Spinal cord (tissue), 10 donors: ENCODE results near the gene ANKS1B. TPM values are rescaled to one million over a fixed set of nuclear protein-coding genes. Genes with fewer than 3 reads are reported as not detected.

ENCODE experiments used
- DNase-seq, 6 donors: peaks; one replicate each; pipeline versions ENCODE4 v3.0.0 to v3.0.0-alpha.2; 2013 to 2015; ENCODE audit warnings: low spot score in 6 of 6, low read depth in 4 of 6
- H3K27ac ChIP-seq: one replicate; pipeline ENCODE4 v1.5.1; 2013; ENCODE audit warnings: low read depth, low read length, control low read depth
- H3K27me3 ChIP-seq: one replicate; pipeline ENCODE4 v1.6.1; 2013; ENCODE audit warnings: low read length; ENCODE audit not compliant: control insufficient read depth, insufficient read depth
- H3K36me3 ChIP-seq: one replicate; pipeline ENCODE4 v1.6.1; 2013; ENCODE audit warnings: low read length; ENCODE audit not compliant: control insufficient read depth, insufficient read depth
- H3K4me1 ChIP-seq: one replicate; pipeline ENCODE4 v1.6.1; 2013; ENCODE audit warnings: low read length; ENCODE audit not compliant: control insufficient read depth, insufficient read depth
- H3K4me3 ChIP-seq: one replicate; pipeline ENCODE4 v1.5.1; 2013; ENCODE audit warnings: low read depth, low read length, control low read depth
- H3K9me3 ChIP-seq: one replicate; pipeline ENCODE4 v1.6.1; 2013; ENCODE audit warnings: low read length; ENCODE audit not compliant: control insufficient read depth, insufficient read depth
- WGBS: methylation state at CpG from one replicate; pipeline ENCODE4 v1.1.5; 2013; ENCODE audit warnings: missing lambda C conversion rate; ENCODE audit not compliant: insufficient coverage; 5-methylcytosine and 5-hydroxymethylcytosine counted together
- polyA plus RNA-seq, 2 donors: library from polyadenylated mRNA; unstranded; fragments of 120-200 nt; gene quantifications; one replicate each; pipeline ENCODE4 v1.2.1, GENCODE V29; 2013; ENCODE audit not compliant: insufficient read length in 2 of 2
- total RNA-seq, 2 donors: library from RNA; depleted of rRNA in 1 of 2; stranded (reverse); fragments of 120-200 nt in 1 of 2; fragments of >200 nt in 1 of 2; gene quantifications; one replicate each; pipeline versions ENCODE4 v1.2.3 to v1.2.4, GENCODE V29; 2013 to 2014
- donor health status: healthy.

ANKS1B gene
- total and polyA plus RNA-seq, 4 donors: 89.5 to 131 (median 108) TPM

GRCh38 chr12:99997806-99998205 is 13.1 kb upstream of the ANKS1B start:
- peak in 1 of 6 donors; percentile 49 for DNase-seq
- Histone ChIP-seq H3K27me3 (no peaks in the 10 kb centered on the region), H3K9me3 (no peaks in the 10 kb centered on the region), H3K27ac (no peak overlapping the region), H3K4me3 (no peak overlapping the region), H3K4me1 (no peaks in the 10 kb centered on the region), H3K36me3 (no peaks in the 10 kb centered on the region)
- no CpG with 5 or more reads among the region's 1 CpG for WGBS

GRCh38 chr12:99996095-99996494 is 11.4 kb upstream of the ANKS1B start:
- Histone ChIP-seq H3K4me3 (no peak overlapping the region), H3K36me3 (no peaks in the 10 kb centered on the region), H3K4me1 (no peaks in the 10 kb centered on the region), H3K9me3 (no peaks in the 10 kb centered on the region), H3K27ac (no peak overlapping the region), H3K27me3 (no peaks in the 10 kb centered on the region)
- DNase-seq: no peak
- 85% methylated on average over 5 of the region's 6 CpGs for WGBS

DNA sequence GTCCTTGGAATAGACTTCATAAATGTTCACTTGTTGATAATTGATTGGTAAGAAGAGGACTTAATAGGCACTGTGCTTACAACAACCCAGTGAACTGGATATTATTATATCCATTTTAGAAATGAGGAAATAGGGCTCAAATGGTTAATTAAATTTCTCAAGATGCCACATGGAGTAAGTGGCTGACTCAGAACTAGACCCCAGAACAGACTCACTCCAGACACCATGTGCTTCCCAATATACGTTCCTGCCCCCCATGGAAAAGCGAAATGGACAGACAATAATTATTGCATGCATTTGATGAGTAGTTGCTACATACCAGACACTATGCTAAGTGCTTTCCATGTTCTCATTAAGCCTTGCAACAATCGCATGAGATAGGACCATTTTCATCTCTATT is 895 bp upstream of the ANKS1B start:
- H3K27ac ChIP-seq: no peak overlapping the region
- H3K27me3 ChIP-seq: no peaks in the 10 kb centered on the region
- no CpG with 5 or more reads among the region's 3 CpGs for WGBS
- no peaks in the 10 kb centered on the region for H3K36me3 ChIP-seq
- peak overlapping the region; percentile 81 for H3K4me3 ChIP-seq
- no peaks in the 10 kb centered on the region for H3K9me3 ChIP-seq
- no peaks in the 10 kb centered on the region for H3K4me1 ChIP-seq
- DNase-seq: no peak

GRCh38 chr12:99985129-99985570 is 414 bp upstream of the ANKS1B start:
- WGBS: 0% methylated on average over 4 of the region's 10 CpGs
- peak overlapping the region; percentile 45 for H3K27ac ChIP-seq
- no peaks in the 10 kb centered on the region for H3K36me3 ChIP-seq
- H3K4me1 ChIP-seq: no peaks in the 10 kb centered on the region
- DNase-seq: peak in 1 of 6 donors; percentile 49
- H3K4me3 ChIP-seq: peak overlapping the region; percentile 81
- H3K9me3 ChIP-seq: no peaks in the 10 kb centered on the region
- no peaks in the 10 kb centered on the region for H3K27me3 ChIP-seq

GRCh38 chr12:99983456-99984258 is 1.1 kb downstream of the ANKS1B start:
- Histone ChIP-seq H3K27me3 (no peaks in the 10 kb centered on the region), H3K4me1 (no peaks in the 10 kb centered on the region), H3K36me3 (no peaks in the 10 kb centered on the region), H3K27ac (peak overlapping the region; percentile 57), H3K9me3 (no peaks in the 10 kb centered on the region), H3K4me3 (peak overlapping the region; percentile 67)
- 7% methylated on average over 15 of the region's 20 CpGs for WGBS
- peak in 2 of 6 donors; percentile 51 to 73 for DNase-seq

GRCh38 chr12:99981639-99982190 is 3.0 kb downstream of the ANKS1B start:
- no peaks in the 10 kb centered on the region for H3K9me3 ChIP-seq
- no peaks in the 10 kb centered on the region for H3K4me1 ChIP-seq
- no peaks in the 10 kb centered on the region for H3K36me3 ChIP-seq
- H3K4me3 ChIP-seq: no peak overlapping the region
- no peaks in the 10 kb centered on the region for H3K27me3 ChIP-seq
- H3K27ac ChIP-seq: no peak overlapping the region
- DNase-seq: no peak
- WGBS: 50% methylated on average over 1 of the region's 4 CpGs

DNA sequence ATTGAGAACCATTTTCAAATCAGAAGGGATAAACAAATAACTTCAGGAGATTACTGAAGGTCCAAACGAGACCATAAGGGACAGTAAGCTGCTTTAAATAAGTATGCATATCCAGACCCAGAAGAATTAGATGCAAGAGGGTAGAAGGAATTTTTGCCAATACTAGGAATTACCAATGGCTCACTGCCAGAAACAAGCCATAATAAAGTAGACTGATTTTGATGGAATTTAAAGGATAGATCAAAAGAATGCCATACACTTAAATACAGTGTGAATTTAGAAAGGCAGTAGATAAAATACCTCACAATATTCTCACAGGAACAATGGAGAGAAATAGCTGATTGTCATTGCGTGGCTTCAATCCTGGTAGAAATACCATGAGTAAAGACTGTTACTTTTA is 5.3 kb downstream of the ANKS1B start:
- Histone ChIP-seq H3K27ac (no peak overlapping the region), H3K27me3 (no peaks in the 10 kb centered on the region), H3K4me3 (no peak overlapping the region), H3K9me3 (no peaks in the 10 kb centered on the region), H3K36me3 (no peaks in the 10 kb centered on the region), H3K4me1 (no peaks in the 10 kb centered on the region)
- DNase-seq: peak in 1 of 6 donors; percentile 49
- WGBS: no CpG with 5 or more reads among the region's 2 CpGs

DNA sequence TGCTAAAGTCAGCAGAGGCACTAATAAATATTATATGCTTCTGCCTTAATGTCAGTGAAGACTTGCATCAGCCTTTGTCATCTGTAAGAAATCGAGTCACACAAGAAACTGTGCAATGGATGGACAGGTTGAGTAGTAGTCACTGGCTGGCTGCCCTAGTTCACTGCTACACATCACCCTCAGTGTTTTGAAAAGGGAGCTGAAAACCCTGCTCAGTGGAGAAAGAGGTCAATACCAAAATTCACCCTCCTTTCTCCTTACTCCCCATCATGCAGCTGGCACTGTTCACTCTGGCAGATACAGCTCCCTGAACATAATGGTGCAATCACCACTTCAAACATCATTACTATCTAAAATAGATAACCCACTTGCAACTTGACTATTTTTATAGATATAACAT is 6.6 kb downstream of the ANKS1B start:
- no peak for DNase-seq
- no CpG with 5 or more reads among the region's 1 CpG for WGBS
- peaks cover 1% of the 10 kb centered on the region for H3K9me3 ChIP-seq
- no peak overlapping the region for H3K27ac ChIP-seq
- H3K4me3 ChIP-seq: no peak overlapping the region
- no peaks in the 10 kb centered on the region for H3K36me3 ChIP-seq
- H3K27me3 ChIP-seq: no peaks in the 10 kb centered on the region
- H3K4me1 ChIP-seq: no peaks in the 10 kb centered on the region

- Histone ChIP-seq H3K4me3 (no peak overlapping the region), H3K36me3 (no peaks in the 10 kb centered on the region), H3K27me3 (no peaks in the 10 kb centered on the region), H3K9me3 (peaks cover 5% of the 10 kb centered on the region), H3K4me1 (no peaks in the 10 kb centered on the region), H3K27ac (no peak overlapping the region)
- no CpG with 5 or more reads among the region's 4 CpGs for WGBS
- DNase-seq: no peak
Observed at GRCh38 chr12:99977550-99977949, 7.2 kb downstream of the ANKS1B start.

GRCh38 chr12:99976762-99977161 is 8.0 kb downstream of the ANKS1B start:
- DNase-seq: no peak
- Histone ChIP-seq H3K27ac (no peak overlapping the region), H3K9me3 (peaks cover 5% of the 10 kb centered on the region), H3K4me3 (no peak overlapping the region), H3K27me3 (no peaks in the 10 kb centered on the region), H3K36me3 (no peaks in the 10 kb centered on the region), H3K4me1 (no peaks in the 10 kb centered on the region)
